Spleen (tissue), 11 donors: ENCODE results near the gene MYH15. TPM values are rescaled to one million over a fixed set of nuclear protein-coding genes. Genes with fewer than 3 reads are reported as not detected.

Source experiments
- DNase-seq: peaks from one replicate; pipeline ENCODE4 v3.0.0-alpha.2; 2020
- H3K27ac ChIP-seq, 8 donors: fragments of 200-600 bp; sonication (generic) in 7 of 8; 1 replicate in 4 of 8; 2 replicates in 4 of 8; pipeline versions ENCODE4 v1.5.0 to v1.8.0; 2016 to 2021; ENCODE audit warnings: inconsistent platforms in 4 of 8, mild to moderate bottlenecking in 4 of 8, moderate library complexity in 1 of 8
- H3K27me3 ChIP-seq, 7 donors: fragments of 200-600 bp; sonication (generic) in 6 of 7; replicated peaks in 1 of 7; 1 replicate in 4 of 7; 2 replicates in 3 of 7; pipeline versions ENCODE4 v1.5.0 to v1.8.0; 2016 to 2021; ENCODE audit warnings: inconsistent platforms in 3 of 7, mild to moderate bottlenecking in 1 of 7
- H3K36me3 ChIP-seq, 6 donors: fragments of 200-600 bp; sonication (generic) in 5 of 6; 1 replicate in 4 of 6; 2 replicates in 2 of 6; pipeline versions ENCODE4 v1.5.0 to v1.8.0; 2016 to 2021; ENCODE audit warnings: inconsistent platforms in 2 of 6
- H3K4me1 ChIP-seq, 6 donors: fragments of 200-600 bp; sonication (generic) in 5 of 6; 1 replicate in 3 of 6; 2 replicates in 3 of 6; pipeline versions ENCODE4 v1.5.0 to v1.8.0; 2016 to 2021; ENCODE audit warnings: inconsistent platforms in 3 of 6
- H3K4me3 ChIP-seq, 8 donors: fragments of 200-600 bp; sonication (generic) in 7 of 8; 1 replicate in 4 of 8; 2 replicates in 4 of 8; pipeline versions ENCODE4 v1.5.0 to v1.8.0; 2016 to 2021; ENCODE audit warnings: inconsistent platforms in 4 of 8, mild to moderate bottlenecking in 4 of 8, moderate library complexity in 2 of 8
- H3K9me3 ChIP-seq, 8 donors: fragments of 200-600 bp; sonication (generic) in 7 of 8; 1 replicate in 4 of 8; 2 replicates in 4 of 8; pipeline versions ENCODE4 v1.5.0 to v1.8.0; 2016 to 2021; ENCODE audit warnings: inconsistent platforms in 4 of 8
- CTCF ChIP-seq, 11 experiments: fragments of 200-600 bp in 7 of 11; fragments of 450-650 bp in 4 of 11; sonication (generic) in 4 of 11; IDR thresholded peaks in 8 of 11; conservative IDR thresholded peaks in 3 of 11; 1 replicate in 7 of 11; 2 replicates in 4 of 11; pipeline versions ENCODE4 v1.4.0 to v1.8.0; 2016 to 2021; ENCODE audit warnings: antibody characterized with exemption in 11 of 11, inconsistent platforms in 4 of 11, mild to moderate bottlenecking in 1 of 11
- POLR2A ChIP-seq, 3 donors: fragments of 450-650 bp; IDR thresholded peaks; one replicate each; pipeline ENCODE4 v1.5.1; 2017; ENCODE audit warnings: antibody characterized with exemption in 3 of 3, mild to moderate bottlenecking in 1 of 3
- POLR2AphosphoS5 ChIP-seq, 3 donors: sonication (generic); formaldehyde crosslinking; IDR thresholded peaks; one replicate each; pipeline ENCODE4 v1.5.1; 2017; ENCODE audit warnings: antibody characterized with exemption in 3 of 3
- WGBS, 5 donors: extraction: QIAGEN DNeasy Blood & Tissue Kit in 3 of 5; methylation state at CpG; one replicate each; pipeline versions ENCODE4 v1.1.5 to v1.1.7; 2013 to 2018; 5-methylcytosine and 5-hydroxymethylcytosine counted together
- intact Hi-C: fragments of 100-400 bp; cut with DNase I; formaldehyde crosslinking; loops from one replicate; pipeline ENCODE4 v1.15.0; 2023; ENCODE audit warnings: low total_unique reads
- polyA plus RNA-seq, 3 donors: library from polyadenylated mRNA; stranded (reverse); fragments of 200-250 nt; gene quantifications; one replicate each; pipeline ENCODE4 v1.2.1, GENCODE V29; 2013
- total RNA-seq, 7 donors: library from RNA; depleted of rRNA in 3 of 7; stranded (reverse); fragments of >200 nt in 3 of 7; fragmentation: NEBNext Ultra II Directional in 4 of 7; extraction: Animal tissue kit (Norgen Biotek cat#: 25700) in 4 of 7; gene quantifications; one replicate each; pipeline versions ENCODE4 v1.1.0 to v1.2.1, GENCODE V29; 2016 to 2021
- donor health status: healthy with polysubstance abuse.
- donor health status: DM: no; HTN: no; CAD: no; lungs with moderate emphysema.
- donor health status: DM: no; HTN: no; CAD: no.
- donor health status: Bipolar disorder and iron deficiency.
- donor health status: healthy.
- donor health status: DM: no; HTN: no; CAD: no.
- donor health status: DM: yes; HTN: yes; CAD: no.

MYH15 gene
- total and polyA plus RNA-seq, 10 donors, result 0.02 to 3.0 (median 0.18) TPM

- intact Hi-C loops, result no loop called here
- Histone ChIP-seq H3K27me3 (no peaks in the 10 kb centered on the region), H3K9me3 (no peaks in the 10 kb centered on the region), H3K4me3 (no peak overlapping the region), H3K36me3 (no peaks in the 10 kb centered on the region), H3K4me1 (peaks cover 0 to 26% (median 0%) of the 10 kb centered on the region in 6 donors), H3K27ac (no peak overlapping the region)
- 50 to 72% (median 69%) methylated on average over 4 of the region's 4 CpGs for WGBS, 5 donors
- DNase-seq, result no peak
- TF ChIP-seq CTCF (IDR thresholded peaks at IDR 0.05 in 8 of 11, conservative IDR thresholded peaks at IDR 0.05 in 3 of 11), result no peak
- no peak for TF ChIP-seq POLR2AphosphoS5 (IDR thresholded peaks at IDR 0.05)
- TF ChIP-seq POLR2A (IDR thresholded peaks at IDR 0.05), result no peak
These were observed 167.4 kb downstream of the MYH15 start for GRCh38 chr3:108342837-108343486.

GRCh38 chr3:108341911-108342310, 168.5 kb downstream of the MYH15 start:
- no peak for TF ChIP-seq POLR2AphosphoS5 (IDR thresholded peaks at IDR 0.05)
- TF ChIP-seq POLR2A (IDR thresholded peaks at IDR 0.05), result no peak
- no peak for TF ChIP-seq CTCF (IDR thresholded peaks at IDR 0.05 in 8 of 11, conservative IDR thresholded peaks at IDR 0.05 in 3 of 11)
- intact Hi-C loops, result no loop called here
- H3K4me3 ChIP-seq, result no peak overlapping the region
- peaks cover 0 to 26% (median 0%) of the 10 kb centered on the region in 6 donors for H3K4me1 ChIP-seq
- no peaks in the 10 kb centered on the region for H3K27me3 ChIP-seq
- H3K9me3 ChIP-seq, result no peaks in the 10 kb centered on the region
- H3K27ac ChIP-seq, result no peak overlapping the region
- no peaks in the 10 kb centered on the region for H3K36me3 ChIP-seq
- 71 to 93% (median 79%) methylated on average over 6 of the region's 6 CpGs for WGBS, 5 donors
- DNase-seq, result no peak

GRCh38 chr3:108338901-108339545, 171.4 kb downstream of the MYH15 start:
- Histone ChIP-seq H3K4me1 (peaks cover 0 to 7% (median 0%) of the 10 kb centered on the region in 6 donors), H3K36me3 (no peaks in the 10 kb centered on the region), H3K9me3 (no peaks in the 10 kb centered on the region), H3K4me3 (no peak overlapping the region), H3K27ac (no peak overlapping the region), H3K27me3 (no peaks in the 10 kb centered on the region)
- no peak for DNase-seq
- intact Hi-C loops, result no loop called here
- no peak for TF ChIP-seq POLR2A (IDR thresholded peaks at IDR 0.05)
- TF ChIP-seq POLR2AphosphoS5 (IDR thresholded peaks at IDR 0.05), result no peak
- no peak for TF ChIP-seq CTCF (IDR thresholded peaks at IDR 0.05 in 8 of 11, conservative IDR thresholded peaks at IDR 0.05 in 3 of 11)

GRCh38 chr3:108334701-108335100, 175.7 kb downstream of the MYH15 start:
- TF ChIP-seq POLR2AphosphoS5 (IDR thresholded peaks at IDR 0.05) (no peak), POLR2A (IDR thresholded peaks at IDR 0.05) (no peak), CTCF (IDR thresholded peaks at IDR 0.05 in 8 of 11, conservative IDR thresholded peaks at IDR 0.05 in 3 of 11) (no peak)
- no peaks in the 10 kb centered on the region for H3K9me3 ChIP-seq
- H3K27ac ChIP-seq, result no peak overlapping the region
- H3K27me3 ChIP-seq, result no peaks in the 10 kb centered on the region
- DNase-seq, result no peak
- WGBS, 5 donors, result 77 to 97% (median 88%) methylated on average over 1 of the region's 1 CpG
- peaks cover 0 to 7% (median 0%) of the 10 kb centered on the region in 6 donors for H3K4me1 ChIP-seq
- no peak overlapping the region for H3K4me3 ChIP-seq
- intact Hi-C loops, result no loop called here
- H3K36me3 ChIP-seq, result no peaks in the 10 kb centered on the region
